ENCODE measurements around the gene ARID1B. TPM values are rescaled to one million over a fixed set of nuclear protein-coding genes. Genes with fewer than 3 reads are reported as not detected.

Gene ARID1B
- total and polyA plus RNA-seq, 9 of the 15 experiments (the other 6 are each of a cell fraction or from before 2014, with no cell fraction given): 12.5 to 50.5 (median 25.8) TPM

DNA sequence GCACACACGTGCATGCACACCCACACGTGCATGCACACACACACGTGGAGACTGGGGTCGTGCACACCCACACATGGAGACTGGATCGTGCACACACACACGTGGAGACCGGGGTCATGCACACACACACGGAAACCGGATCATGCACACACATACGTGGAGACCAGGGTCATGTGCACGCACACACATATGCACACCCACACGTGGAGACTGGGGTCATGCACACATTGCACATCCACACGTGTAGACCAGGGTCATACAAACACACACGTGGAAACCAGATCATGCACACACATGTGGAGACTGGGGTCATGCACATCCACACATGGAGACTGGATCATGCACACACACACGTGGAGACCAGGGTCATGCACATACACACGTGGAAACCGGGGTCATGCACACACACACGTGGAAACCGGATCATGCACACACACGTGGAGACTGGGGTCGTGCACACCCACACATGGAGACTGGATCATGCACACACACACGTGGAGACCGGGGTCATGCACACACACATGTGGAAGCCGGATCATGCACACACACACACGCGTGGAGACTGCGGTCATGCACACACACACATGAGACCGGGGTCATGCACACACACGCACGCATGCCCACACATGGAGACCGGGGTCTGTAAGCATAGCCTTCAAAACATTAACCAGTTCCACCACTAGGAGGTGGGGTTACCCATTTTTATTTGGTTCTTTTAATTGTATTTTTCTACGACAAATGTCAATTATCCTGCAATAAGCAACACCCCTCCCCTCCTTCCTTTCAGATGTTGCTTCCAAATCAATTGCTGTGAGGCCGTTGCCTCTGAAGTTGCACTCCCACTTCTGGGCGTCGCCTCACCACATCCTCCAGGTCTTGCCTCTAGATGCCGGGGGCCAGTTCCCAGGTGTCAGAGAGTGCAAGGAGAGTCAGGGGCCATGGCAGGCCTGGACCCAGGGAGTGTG, 450.3 kb downstream of the ARID1B start (continued):
- TF ChIP-seq, protein P1, sequence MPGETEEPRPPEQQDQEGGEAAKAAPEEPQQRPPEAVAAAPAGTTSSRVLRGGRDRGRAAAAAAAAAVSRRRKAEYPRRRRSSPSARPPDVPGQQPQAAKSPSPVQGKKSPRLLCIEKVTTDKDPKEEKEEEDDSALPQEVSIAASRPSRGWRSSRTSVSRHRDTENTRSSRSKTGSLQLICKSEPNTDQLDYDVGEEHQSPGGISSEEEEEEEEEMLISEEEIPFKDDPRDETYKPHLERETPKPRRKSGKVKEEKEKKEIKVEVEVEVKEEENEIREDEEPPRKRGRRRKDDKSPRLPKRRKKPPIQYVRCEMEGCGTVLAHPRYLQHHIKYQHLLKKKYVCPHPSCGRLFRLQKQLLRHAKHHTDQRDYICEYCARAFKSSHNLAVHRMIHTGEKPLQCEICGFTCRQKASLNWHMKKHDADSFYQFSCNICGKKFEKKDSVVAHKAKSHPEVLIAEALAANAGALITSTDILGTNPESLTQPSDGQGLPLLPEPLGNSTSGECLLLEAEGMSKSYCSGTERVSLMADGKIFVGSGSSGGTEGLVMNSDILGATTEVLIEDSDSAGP (CRISPR knock-in tag; IDR thresholded peaks at IDR 0.05): 0 out of 2 replicates have a peak, but pooled peaks have one; percentile 21
- TF ChIP-seq SNIP1 (IDR thresholded peaks at IDR 0.05; ENCODE audit: low read depth): no peak
- no peak for TF ChIP-seq ZNF318 (IDR thresholded peaks at IDR 0.05; ENCODE audit: borderline replicate concordance in 1 of 2, low read depth in 1 of 2)
- peak in 1 of 2 experiments; percentile 30; a peak in 1 of 4 replicates for TF ChIP-seq NRF1 (conservative IDR thresholded peaks at IDR 0.05 in 1 of 2, IDR thresholded peaks at IDR 0.05 in 1 of 2)
- TF ChIP-seq ZNF184 (CRISPR knock-in tag; IDR thresholded peaks at IDR 0.05): no peak
- no peak for TF ChIP-seq TCFL5 (CRISPR knock-in tag; conservative IDR thresholded peaks at IDR 0.05)
- peak in 1 of 2 experiments; percentile 53; a peak in 2 of 4 replicates for TF ChIP-seq RAD21 (CRISPR knock-in tag; conservative IDR thresholded peaks at IDR 0.05 in 1 of 2, IDR thresholded peaks at IDR 0.05 in 1 of 2)
